ENCODE measurements around the gene AQP2.
A peak's percentile ranks its signal among the peaks of the same experiment; 100 is the strongest.

The AQP2 gene

DNA sequence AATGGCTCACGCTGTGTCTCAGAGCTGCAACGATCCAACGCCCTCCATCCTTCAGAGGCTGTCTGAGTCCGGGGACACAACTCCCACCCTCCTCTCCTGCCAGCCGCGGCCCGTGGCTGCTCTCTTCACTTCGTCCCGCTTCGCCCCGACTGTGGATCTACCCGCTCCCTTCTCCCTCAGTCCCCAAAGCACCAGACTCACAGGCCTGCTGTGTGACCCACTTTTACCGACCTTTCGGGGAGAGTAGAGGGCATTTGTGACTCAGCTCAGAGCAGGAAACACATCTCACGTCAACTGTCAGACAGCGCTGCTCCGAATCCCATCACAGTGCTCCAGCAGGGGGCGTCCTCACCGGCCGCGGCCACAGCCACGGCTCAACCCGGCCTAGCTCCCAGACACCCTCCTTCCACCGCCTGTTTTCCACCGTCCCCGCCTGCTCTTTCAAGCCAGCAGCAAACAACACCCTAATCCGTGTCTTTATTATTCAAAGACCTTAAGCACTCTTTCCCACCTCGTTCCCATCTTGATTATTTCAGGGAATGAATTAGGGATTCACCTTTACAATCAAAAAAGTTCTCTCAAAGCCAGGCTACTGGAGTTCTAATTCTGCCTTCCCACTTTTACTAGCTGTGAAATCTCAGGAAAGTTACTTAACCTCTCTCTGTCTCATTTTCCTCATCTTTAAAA lies 5.0 kb upstream of the AQP2 start:
- peak; percentile 99 for ATAC-seq
- TF ChIP-seq ESRRG (CRISPR knock-in tag; IDR thresholded peaks at IDR 0.05) = no peak
- TF ChIP-seq, protein P1, sequence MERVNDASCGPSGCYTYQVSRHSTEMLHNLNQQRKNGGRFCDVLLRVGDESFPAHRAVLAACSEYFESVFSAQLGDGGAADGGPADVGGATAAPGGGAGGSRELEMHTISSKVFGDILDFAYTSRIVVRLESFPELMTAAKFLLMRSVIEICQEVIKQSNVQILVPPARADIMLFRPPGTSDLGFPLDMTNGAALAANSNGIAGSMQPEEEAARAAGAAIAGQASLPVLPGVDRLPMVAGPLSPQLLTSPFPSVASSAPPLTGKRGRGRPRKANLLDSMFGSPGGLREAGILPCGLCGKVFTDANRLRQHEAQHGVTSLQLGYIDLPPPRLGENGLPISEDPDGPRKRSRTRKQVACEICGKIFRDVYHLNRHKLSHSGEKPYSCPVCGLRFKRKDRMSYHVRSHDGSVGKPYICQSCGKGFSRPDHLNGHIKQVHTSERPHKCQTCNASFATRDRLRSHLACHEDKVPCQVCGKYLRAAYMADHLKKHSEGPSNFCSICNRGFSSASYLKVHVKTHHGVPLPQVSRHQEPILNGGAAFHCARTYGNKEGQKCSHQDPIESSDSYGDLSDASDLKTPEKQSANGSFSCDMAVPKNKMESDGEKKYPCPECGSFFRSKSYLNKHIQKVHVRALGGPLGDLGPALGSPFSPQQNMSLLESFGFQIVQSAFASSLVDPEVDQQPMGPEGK (CRISPR knock-in tag; IDR thresholded peaks at IDR 0.05; ENCODE audit: borderline replicate concordance) = no peak
- 0 out of 2 replicates have a peak, but pooled peaks have one; percentile 12 for TF ChIP-seq ZFP3 (CRISPR knock-in tag; IDR thresholded peaks at IDR 0.05)
- TF ChIP-seq, protein P2, sequence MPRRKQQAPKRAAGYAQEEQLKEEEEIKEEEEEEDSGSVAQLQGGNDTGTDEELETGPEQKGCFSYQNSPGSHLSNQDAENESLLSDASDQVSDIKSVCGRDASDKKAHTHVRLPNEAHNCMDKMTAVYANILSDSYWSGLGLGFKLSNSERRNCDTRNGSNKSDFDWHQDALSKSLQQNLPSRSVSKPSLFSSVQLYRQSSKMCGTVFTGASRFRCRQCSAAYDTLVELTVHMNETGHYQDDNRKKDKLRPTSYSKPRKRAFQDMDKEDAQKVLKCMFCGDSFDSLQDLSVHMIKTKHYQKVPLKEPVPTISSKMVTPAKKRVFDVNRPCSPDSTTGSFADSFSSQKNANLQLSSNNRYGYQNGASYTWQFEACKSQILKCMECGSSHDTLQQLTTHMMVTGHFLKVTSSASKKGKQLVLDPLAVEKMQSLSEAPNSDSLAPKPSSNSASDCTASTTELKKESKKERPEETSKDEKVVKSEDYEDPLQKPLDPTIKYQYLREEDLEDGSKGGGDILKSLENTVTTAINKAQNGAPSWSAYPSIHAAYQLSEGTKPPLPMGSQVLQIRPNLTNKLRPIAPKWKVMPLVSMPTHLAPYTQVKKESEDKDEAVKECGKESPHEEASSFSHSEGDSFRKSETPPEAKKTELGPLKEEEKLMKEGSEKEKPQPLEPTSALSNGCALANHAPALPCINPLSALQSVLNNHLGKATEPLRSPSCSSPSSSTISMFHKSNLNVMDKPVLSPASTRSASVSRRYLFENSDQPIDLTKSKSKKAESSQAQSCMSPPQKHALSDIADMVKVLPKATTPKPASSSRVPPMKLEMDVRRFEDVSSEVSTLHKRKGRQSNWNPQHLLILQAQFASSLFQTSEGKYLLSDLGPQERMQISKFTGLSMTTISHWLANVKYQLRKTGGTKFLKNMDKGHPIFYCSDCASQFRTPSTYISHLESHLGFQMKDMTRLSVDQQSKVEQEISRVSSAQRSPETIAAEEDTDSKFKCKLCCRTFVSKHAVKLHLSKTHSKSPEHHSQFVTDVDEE (CRISPR knock-in tag; IDR thresholded peaks at IDR 0.05) = no peak

DNA sequence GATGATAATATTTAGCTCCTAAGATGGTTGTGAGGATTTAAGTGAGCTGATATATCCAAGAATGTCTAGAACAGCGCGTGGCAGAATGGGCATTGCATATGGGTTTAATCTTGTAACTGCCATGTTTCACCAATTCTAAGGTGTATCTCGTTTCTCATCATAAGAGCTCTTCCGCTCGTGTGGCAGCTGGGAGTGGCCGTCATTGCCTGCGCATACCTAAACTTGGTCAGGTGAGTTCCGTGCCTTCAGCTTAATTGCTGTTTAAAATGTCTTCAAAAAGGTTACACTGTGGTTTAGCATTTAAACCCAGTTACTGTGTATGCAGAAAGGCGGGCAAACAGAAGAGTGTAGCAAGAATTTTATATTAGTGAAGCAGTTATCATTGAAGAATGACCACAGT lies 4.5 kb upstream of the AQP2 start:
- TF ChIP-seq TOX (CRISPR knock-in tag; IDR thresholded peaks at IDR 0.05; ENCODE audit: borderline replicate concordance) = no peak
- TF ChIP-seq, protein P2 (CRISPR knock-in tag; IDR thresholded peaks at IDR 0.05) = no peak
- TF ChIP-seq, protein P3, sequence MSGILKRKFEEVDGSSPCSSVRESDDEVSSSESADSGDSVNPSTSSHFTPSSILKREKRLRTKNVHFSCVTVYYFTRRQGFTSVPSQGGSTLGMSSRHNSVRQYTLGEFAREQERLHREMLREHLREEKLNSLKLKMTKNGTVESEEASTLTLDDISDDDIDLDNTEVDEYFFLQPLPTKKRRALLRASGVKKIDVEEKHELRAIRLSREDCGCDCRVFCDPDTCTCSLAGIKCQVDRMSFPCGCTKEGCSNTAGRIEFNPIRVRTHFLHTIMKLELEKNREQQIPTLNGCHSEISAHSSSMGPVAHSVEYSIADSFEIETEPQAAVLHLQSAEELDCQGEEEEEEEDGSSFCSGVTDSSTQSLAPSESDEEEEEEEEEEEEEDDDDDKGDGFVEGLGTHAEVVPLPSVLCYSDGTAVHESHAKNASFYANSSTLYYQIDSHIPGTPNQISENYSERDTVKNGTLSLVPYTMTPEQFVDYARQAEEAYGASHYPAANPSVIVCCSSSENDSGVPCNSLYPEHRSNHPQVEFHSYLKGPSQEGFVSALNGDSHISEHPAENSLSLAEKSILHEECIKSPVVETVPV (CRISPR knock-in tag; IDR thresholded peaks at IDR 0.05) = no peak
- no peak for TF ChIP-seq ISL1 (CRISPR knock-in tag; IDR thresholded peaks at IDR 0.05)
- no peak for TF ChIP-seq ZNF565 (CRISPR knock-in tag; conservative IDR thresholded peaks at IDR 0.05; ENCODE audit: low read depth)
- no peak for TF ChIP-seq ZNF8 (CRISPR knock-in tag; IDR thresholded peaks at IDR 0.05)
- no peak for TF ChIP-seq ZFP30 (CRISPR knock-in tag; IDR thresholded peaks at IDR 0.05)
- TF ChIP-seq SNAI2 (CRISPR knock-in tag; IDR thresholded peaks at IDR 0.05) = no peak
- no peak for TF ChIP-seq ZC3H10 (CRISPR knock-in tag; IDR thresholded peaks at IDR 0.05)
- no peak for TF ChIP-seq BACH2 (CRISPR knock-in tag; IDR thresholded peaks at IDR 0.05; ENCODE audit: borderline replicate concordance)
- TF ChIP-seq, protein P4, sequence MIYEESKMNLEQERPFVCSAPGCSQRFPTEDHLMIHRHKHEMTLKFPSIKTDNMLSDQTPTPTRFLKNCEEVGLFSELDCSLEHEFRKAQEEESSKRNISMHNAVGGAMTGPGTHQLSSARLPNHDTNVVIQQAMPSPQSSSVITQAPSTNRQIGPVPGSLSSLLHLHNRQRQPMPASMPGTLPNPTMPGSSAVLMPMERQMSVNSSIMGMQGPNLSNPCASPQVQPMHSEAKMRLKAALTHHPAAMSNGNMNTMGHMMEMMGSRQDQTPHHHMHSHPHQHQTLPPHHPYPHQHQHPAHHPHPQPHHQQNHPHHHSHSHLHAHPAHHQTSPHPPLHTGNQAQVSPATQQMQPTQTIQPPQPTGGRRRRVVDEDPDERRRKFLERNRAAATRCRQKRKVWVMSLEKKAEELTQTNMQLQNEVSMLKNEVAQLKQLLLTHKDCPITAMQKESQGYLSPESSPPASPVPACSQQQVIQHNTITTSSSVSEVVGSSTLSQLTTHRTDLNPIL (CRISPR knock-in tag; IDR thresholded peaks at IDR 0.05; ENCODE audit: low read depth) = no peak
- TF ChIP-seq ZNF70 (CRISPR knock-in tag; IDR thresholded peaks at IDR 0.05) = no peak
- TF ChIP-seq ARNTL (CRISPR knock-in tag; IDR thresholded peaks at IDR 0.05; ENCODE audit: borderline replicate concordance, low read depth) = no peak
- TF ChIP-seq GLIS3 (CRISPR knock-in tag; IDR thresholded peaks at IDR 0.05) = no peak
- TF ChIP-seq, protein P5, sequence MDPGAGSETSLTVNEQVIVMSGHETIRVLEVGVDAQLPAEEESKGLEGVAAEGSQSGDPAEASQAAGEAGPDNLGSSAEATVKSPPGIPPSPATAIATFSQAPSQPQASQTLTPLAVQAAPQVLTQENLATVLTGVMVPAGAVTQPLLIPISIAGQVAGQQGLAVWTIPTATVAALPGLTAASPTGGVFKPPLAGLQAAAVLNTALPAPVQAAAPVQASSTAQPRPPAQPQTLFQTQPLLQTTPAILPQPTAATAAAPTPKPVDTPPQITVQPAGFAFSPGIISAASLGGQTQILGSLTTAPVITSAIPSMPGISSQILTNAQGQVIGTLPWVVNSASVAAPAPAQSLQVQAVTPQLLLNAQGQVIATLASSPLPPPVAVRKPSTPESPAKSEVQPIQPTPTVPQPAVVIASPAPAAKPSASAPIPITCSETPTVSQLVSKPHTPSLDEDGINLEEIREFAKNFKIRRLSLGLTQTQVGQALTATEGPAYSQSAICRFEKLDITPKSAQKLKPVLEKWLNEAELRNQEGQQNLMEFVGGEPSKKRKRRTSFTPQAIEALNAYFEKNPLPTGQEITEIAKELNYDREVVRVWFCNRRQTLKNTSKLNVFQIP (CRISPR knock-in tag; IDR thresholded peaks at IDR 0.05; ENCODE audit: borderline replicate concordance, low read depth) = no peak
- TF ChIP-seq OSR1 (CRISPR knock-in tag; IDR thresholded peaks at IDR 0.05) = no peak
- no peak for TF ChIP-seq PPARA (CRISPR knock-in tag; IDR thresholded peaks at IDR 0.05; ENCODE audit: borderline replicate concordance)
- TF ChIP-seq CSDC2 (CRISPR knock-in tag; IDR thresholded peaks at IDR 0.05) = no peak
- no peak for ATAC-seq
